ENCODE measurements around the gene BAIAP3.

- TF ChIP-seq FOXM1 (IDR thresholded peaks at IDR 0.05; ENCODE audit: borderline replicate concordance) (no peak), SP1 (IDR thresholded peaks at IDR 0.05) (no peak), PKNOX1 (IDR thresholded peaks at IDR 0.05) (no peak), SUZ12 (IDR thresholded peaks at IDR 0.05) (no peak), NFRKB (IDR thresholded peaks at IDR 0.05) (no peak), FOXK2 (IDR thresholded peaks at IDR 0.05) (no peak), ARNT (IDR thresholded peaks at IDR 0.05) (no peak), TARDBP (IDR thresholded peaks at IDR 0.05) (no peak), ZNF384 (IDR thresholded peaks at IDR 0.05) (no peak), LEF1 (IDR thresholded peaks at IDR 0.05; ENCODE audit: borderline replicate concordance) (no peak)
Observed at GRCh38 chr16:1317479-1318267, 15.8 kb upstream of the BAIAP3 start.

Data from HEK293T (cell line).